Stimulated activated CD8-positive, alpha-beta memory T cell treated with anti-CD3 and anti-CD28 coated beads, Interleukin-4, amount 100 ng/mL, for 1 hour (primary cell): ENCODE data around the gene PCDHGB3.
"Not testable (repeated sequence)": the region's sequence is repeated elsewhere in the genome, so short reads cannot be mapped to it uniquely, and the experiment has no call there.

Experiments
- DNase-seq, 2 donors: peaks; one replicate each; pipeline ENCODE4 v3.0.0-alpha.2; 2020; ENCODE audit warnings: low read depth in 2 of 2, low spot score in 1 of 2

Gene PCDHGB3

DNA sequence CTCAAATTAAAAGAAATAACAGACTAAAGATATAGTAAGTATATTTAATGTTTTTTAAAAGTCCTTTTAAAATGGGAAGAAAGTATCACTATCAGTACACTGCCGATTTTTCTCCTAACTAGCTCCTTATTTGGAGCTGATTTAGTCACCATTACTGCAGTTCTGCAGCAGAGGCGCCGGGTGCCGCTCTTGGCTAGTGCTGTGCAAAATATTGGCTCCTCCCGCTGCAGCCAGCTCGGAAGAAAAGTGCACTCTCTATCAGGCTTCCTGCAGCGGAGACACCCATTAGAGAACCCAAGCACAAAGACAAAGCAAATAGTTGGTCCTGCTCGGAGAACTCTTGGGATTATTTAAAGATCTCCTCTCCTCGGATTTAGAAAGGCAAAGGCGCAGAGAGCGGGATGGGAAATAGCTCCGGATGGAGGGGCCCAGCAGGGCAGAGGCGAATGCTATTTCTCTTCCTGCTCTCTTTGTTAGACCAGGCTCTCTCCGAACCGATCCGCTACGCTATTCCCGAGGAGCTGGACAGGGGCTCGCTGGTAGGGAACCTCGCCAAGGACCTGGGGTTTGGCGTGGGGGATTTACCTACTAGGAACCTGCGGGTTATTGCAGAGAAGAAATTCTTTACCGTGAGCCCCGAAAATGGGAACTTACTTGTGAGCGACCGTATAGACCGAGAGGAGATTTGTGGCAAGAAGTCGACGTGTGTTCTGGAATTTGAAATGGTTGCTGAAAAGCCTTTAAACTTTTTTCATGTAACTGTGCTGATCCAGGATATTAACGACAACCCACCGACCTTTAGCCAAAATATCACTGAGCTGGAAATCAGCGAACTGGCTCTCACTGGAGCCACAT is at the start of gene PCDHGB3:
Gene PCDHGB3 (plus strand): TSS at position 249 of the 855 bp plus-strand sequence. CDS start 153 bp downstream, at position 402.
- DNase-seq, result no peak

DNA sequence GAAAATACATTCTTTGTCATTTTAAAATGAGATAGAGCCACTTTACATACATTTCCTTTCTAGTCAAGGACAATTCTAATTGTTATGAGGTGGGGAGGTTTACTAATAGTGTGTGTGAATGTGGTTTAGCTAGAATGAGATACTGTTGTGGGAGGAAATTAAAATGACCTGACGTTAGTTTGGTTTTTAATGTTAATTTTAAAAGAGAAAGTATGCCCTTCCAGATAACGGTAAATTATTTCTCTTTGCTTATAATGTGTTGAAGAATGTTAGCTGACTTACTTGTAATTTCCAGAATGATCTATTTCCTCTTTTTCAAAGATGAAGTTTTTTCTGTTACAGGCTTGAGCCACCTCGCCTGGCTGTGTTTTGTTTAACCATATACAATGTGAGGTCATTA is 47.8 kb upstream of the PCDHGB3 start:
- DNase-seq, result no peak

DNA sequence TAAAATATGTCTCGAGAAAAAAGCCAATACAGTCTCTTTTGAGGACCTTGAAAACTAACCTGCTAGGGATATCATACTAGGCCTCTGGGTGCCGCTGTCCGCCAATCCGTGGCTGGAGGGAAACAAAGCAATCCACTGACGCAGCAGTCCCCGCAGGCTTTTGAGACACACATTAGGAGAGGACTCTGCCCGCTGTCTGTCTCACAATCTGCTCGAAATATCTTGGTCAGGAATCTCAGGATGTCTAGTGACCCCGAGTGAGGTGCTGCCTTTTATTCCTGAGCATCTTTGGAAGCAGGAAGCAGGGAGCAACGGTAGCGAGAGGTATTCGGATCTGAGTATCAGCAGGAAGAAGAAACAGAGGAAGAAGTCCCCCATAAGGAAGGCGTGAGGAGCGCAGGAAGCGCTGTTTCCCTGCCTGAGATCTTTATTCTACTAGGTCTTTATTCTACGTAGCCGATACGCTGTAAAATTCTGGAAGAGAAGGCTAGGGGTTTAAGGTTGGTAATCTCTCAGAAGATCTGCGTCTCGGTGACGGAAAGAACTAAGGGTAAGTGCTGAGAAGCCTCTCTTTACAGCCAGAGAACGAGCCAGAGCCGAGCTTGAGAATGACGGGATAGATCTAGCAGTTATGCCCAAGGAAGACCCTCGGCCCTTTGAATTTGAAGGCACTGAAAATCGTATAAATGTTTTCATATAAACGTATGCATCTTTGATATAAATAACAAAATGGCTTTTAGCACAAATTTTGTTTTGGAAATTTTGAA is 43.8 kb upstream of the PCDHGB3 start:
- DNase-seq, result peak; percentile 33 to 54

DNA sequence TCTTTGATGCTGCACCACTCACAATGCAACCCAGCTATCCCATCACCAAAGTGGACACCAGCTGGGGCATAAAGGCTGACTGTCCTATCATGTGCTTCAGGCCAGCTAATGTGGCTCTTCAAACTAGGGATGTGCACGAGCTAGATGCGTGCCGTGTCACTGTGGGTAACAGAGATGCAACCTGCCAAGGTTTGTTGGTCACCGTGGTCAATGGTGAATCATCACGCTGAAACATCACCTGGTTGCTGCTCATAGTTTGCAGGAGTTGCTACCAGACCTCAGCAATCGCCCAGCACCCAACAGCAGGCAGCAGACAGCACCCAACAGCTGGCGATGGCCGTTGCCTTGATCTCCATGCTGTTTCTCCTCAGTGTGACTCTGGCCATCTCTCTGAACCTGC is 41.8 kb upstream of the PCDHGB3 start:
- DNase-seq, result no peak

DNA sequence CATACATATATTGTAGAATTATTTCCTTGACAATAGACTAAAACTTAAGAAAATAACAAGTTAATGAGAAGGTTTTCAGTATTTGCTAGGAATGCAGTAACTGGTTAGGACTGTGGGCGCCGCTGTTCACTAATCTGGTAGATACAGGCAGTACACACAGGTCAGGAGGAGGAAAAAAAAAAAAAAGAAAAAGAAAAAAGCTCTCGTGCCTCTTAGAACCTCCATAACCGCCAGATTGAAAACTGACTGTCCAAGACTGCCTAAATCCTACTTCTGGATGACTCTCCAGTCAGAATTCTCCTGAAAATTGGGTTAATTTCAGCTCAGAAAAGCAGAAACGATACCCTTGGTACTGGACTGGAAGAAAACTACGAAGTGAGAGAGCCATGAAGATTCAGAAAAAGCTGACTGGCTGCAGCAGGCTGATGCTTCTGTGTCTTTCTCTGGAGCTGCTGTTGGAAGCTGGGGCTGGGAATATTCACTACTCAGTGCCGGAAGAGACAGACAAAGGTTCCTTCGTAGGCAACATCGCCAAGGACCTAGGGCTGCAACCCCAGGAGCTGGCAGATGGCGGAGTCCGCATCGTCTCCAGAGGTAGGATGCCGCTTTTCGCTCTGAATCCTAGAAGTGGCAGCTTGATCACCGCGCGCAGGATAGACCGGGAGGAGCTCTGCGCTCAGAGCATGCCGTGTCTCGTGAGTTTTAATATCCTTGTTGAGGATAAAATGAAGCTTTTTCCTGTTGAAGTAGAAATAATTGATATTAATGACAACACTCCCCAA is 39.6 kb upstream of the PCDHGB3 start, which contains the start of gene PCDHGA1:
Gene PCDHGA1 (plus strand): TSS at position 216 of the 782 bp plus-strand sequence.
- no peak for DNase-seq

DNA sequence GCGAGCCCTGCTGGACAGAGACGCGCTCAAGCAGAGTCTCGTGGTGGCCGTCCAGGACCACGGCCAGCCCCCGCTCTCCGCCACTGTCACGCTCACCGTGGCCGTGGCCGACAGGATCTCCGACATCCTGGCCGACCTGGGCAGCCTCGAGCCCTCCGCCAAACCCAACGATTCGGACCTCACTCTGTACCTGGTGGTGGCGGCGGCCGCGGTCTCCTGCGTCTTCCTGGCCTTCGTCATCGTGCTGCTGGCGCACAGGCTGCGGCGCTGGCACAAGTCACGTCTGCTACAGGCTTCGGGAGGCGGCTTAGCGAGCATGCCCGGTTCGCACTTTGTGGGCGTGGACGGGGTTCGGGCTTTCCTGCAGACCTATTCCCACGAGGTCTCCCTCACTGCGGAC is 37.5 kb upstream of the PCDHGB3 start:
- not testable (repeated sequence) for DNase-seq

DNA sequence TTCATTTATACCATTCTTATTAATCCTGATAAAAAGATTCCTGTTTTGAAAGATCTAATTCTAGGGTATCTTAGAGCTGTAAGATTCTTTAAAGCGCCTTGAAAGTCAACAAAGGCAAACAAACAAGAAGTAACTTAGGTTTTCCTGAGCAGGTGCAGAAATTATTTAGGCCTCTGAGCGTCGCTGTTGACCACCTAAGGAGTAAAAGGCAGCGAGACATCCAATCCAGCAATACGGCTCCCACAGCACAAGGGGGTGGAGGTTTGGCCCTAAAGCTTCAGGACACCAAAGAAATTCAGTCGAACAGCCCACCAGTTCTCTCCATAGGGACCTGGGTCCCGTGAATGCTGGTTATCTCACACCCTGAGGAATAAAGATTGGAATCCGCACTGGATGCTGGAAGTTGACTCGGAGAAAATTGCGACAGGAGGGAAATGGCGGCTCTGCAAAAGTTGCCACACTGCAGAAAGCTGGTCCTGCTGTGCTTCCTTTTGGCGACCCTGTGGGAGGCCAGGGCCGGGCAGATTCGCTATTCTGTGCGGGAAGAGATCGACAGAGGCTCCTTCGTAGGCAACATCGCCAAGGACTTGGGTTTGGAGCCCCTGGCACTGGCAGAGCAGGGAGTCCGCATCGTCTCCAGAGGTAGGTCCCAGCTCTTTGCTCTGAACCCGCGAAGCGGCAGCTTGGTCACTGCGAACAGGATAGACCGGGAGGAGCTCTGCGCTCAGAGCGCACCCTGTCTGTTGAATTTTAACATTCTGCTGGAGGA is 31.3 kb upstream of the PCDHGB3 start, which contains the start of gene PCDHGA2:
Gene PCDHGA2 (plus strand): TSS at position 223 of the 769 bp plus-strand sequence.
- no peak for DNase-seq

DNA sequence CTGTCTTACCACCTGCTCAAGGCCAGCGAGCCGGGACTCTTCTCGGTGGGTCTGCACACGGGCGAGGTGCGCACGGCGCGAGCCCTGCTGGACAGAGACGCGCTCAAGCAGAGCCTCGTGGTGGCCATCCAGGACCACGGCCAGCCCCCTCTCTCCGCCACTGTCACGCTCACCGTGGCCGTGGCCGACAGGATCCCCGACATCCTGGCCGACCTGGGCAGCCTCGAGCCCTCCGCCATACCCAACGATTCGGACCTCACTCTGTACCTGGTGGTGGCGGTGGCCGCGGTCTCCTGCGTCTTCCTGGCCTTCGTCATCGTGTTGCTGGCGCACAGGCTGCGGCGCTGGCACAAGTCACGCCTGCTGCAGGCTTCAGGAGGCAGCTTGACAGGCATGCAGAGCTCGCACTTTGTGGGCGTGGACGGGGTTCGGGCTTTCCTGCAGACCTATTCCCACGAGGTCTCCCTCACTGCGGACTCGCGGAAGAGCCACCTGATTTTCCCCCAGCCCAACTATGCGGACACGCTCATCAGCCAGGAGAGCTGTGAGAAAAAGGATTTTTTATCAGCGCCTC is 29.2 kb upstream of the PCDHGB3 start:
- not testable (repeated sequence) for DNase-seq

DNA sequence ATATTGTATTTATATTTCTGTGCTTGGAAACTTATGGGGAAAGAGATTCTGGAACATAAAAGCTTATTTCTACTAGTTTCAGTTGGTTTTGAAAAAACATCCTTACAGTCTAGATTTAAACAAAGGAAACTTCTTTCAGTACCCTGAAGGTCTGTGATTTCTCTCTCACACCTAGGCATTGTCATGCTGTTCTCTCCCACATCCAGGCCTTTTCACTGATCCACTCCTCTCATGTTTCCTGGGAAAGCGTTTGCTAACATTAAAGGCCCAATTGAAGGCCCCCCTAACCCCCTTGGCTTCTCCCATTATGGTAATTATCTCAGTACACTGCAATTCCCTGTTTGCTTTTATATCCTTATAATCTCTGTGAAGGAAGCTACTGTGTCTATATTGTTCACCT is 27.3 kb upstream of the PCDHGB3 start:
- no peak for DNase-seq

DNA sequence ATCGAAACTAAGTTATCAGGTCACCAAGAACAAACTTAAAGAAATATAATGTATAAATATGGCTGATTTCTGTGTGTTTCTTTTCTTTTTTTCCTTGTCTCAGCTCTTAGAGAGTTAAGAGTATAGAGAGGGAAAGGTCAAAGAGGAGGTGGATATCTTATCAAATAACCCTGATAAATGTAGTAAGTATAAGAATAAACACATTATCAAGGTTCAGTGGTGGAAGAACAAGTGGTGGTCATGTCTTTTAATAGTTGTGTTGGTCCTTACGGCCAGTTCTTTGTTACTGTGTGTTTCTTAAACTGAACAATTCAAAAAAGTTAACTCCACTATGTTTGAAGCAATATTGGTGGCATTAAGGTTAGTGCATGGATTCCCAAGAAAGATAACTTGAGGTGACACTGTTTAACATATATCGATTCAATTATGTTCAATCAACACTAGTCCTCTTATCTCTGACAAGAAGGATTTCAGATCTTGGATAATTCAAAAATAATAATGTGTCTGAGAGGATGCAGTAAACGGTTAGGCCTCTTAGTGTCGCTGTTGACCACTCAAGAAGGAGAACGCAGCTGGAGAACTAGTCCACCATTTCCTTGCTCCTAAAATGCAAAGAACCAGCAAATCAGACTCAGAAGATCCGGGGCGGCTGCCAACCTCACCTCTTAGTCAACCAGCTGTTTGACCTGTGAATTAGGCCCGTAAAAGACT is 26.6 kb upstream of the PCDHGB3 start, which contains the start of gene PCDHGA3:
Gene PCDHGA3 (plus strand): TSS at position 588 of the 711 bp plus-strand sequence. CDS start 205 bp downstream, outside the sequence.
- no peak for DNase-seq

DNA sequence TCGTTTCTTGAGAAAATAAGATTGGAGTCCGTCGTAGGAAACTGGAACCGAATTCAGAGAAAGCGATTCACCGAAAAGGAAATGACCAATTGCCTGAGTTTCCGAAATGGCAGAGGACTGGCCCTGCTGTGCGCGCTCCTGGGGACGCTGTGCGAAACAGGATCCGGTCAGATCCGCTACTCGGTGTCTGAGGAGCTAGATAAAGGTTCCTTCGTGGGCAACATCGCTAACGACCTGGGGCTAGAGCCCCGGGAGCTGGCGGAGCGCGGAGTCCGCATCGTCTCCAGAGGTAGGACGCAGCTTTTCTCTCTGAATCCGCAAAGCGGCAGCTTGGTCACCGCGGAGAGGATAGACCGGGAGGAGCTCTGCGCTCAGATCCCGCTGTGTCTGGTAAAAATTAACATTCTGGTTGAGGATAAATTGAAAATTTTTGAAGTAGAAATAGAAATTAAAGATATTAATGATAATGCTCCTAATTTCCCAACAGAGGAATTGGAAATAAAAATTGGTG is 26.0 kb upstream of the PCDHGB3 start:
- no peak for DNase-seq

DNA sequence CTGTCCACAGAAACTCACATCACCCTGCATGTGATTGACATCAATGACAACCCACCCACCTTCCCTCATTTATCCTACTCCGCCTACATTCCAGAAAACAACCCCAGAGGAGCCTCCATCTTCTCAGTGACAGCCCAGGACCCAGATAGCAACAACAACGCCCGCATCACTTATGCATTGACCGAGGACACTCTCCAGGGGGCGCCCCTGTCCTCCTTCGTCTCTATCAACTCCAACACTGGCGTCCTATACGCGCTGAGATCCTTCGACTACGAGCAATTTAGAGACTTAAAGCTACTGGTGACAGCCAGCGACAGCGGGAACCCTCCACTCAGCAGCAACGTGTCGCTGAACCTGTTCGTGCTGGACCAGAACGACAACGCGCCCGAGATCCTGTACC is 24.7 kb upstream of the PCDHGB3 start:
- DNase-seq, result no peak

DNA sequence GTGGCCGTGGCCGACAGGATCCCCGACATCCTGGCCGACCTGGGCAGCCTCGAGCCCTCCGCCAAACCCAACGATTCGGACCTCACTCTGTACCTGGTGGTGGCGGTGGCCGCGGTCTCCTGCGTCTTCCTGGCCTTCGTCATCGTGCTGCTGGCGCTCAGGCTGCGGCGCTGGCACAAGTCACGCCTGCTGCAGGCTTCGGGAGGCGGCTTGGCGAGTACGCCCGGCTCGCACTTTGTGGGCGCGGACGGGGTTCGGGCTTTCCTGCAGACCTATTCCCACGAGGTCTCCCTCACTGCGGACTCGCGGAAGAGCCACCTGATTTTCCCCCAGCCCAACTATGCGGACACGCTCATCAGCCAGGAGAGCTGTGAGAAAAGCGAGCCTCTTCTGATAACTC is 24.0 kb upstream of the PCDHGB3 start:
- DNase-seq, result not testable (repeated sequence)

DNA sequence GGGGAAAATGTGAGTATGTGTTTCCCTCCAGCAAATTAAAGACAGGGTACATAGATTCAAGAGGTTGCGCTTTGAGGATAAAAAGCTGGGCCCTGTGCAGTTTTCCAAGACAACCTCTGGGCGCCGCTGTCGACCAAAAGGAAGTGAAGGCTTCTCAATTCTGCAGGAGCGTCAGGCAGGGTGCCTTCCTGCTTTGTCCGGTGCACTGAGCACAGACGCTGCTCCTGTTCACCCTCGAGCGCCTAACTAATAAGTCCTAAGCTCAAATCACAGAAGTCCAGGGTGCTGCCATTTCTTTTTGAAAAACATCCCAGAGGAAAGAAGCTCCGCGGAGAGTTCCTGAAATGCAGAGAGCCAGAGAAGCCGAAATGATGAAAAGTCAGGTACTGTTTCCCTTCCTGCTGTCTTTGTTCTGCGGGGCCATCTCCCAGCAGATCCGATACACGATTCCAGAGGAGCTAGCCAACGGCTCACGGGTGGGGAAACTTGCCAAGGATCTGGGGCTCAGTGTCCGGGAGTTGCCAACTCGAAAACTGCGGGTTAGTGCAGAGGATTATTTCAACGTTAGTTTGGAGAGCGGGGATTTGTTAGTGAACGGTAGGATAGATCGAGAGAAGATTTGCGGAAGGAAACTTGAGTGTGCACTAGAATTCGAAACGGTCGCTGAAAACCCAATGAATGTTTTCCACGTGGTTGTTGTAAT is 20.0 kb upstream of the PCDHGB3 start, which contains the start of gene PCDHGB1:
Gene PCDHGB1 (plus strand): TSS at position 183 of the 703 bp plus-strand sequence. CDS start 162 bp downstream, at position 345.
- no peak for DNase-seq

DNA sequence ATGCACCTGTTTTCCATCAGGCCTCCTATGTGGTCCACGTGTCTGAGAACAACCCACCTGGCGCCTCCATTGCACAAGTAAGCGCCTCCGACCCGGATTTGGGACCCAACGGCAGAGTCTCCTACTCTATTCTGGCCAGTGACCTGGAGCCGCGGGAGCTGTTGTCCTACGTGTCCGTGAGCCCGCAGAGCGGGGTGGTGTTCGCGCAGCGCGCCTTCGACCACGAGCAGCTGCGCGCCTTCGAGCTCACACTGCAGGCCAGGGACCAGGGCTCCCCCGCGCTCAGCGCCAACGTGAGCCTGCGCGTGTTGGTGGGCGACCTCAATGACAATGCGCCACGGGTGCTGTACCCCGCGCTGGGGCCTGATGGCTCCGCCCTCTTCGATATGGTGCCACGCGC is 18.5 kb upstream of the PCDHGB3 start:
- no peak for DNase-seq

DNA sequence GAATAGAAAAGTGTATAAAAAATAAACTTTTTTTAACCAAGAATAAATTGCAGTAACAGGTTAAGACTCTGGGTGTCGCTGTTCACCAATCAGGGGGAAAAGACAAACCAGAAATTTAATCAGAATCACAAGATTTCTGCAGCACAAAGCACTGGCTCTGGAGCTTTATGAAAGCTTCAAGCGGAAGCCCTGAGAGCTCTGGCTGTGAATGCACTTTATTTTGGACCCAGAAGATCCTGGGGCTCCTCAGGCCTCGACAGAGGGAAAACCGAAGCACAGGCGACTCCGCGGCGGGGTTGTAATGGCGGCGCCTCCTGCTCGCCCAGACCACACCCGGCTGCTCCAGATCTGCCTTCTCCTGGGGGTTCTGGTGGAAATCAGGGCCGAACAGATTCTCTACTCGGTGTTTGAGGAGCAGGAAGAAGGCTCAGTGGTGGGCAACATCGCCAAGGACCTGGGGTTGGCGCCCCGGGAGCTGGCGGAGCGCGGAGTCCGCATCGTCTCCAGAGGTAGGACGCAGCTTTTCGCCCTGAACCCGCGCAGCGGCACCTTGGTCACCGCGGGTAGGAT is 15.1 kb upstream of the PCDHGB3 start, which contains the start of gene PCDHGA4:
Gene PCDHGA4 (plus strand): TSS at position 122 of the 570 bp plus-strand sequence. CDS start 87 bp downstream, at position 209.
- no peak for DNase-seq

DNA sequence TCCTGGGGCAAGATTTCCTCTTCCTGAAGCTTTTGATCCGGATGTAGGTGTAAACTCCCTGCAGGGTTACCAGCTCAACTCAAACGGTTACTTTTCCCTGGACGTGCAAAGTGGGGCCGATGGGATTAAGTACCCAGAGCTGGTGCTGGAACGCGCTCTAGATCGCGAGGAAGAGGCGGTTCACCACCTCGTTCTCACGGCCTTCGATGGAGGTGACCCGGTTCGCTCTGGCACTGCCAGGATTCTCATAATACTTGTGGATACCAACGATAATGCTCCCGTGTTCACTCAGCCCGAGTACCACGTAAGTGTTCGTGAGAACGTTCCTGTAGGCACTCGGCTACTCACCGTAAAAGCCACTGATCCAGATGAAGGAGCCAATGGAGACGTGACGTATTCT is 14.4 kb upstream of the PCDHGB3 start:
- no peak for DNase-seq

DNA sequence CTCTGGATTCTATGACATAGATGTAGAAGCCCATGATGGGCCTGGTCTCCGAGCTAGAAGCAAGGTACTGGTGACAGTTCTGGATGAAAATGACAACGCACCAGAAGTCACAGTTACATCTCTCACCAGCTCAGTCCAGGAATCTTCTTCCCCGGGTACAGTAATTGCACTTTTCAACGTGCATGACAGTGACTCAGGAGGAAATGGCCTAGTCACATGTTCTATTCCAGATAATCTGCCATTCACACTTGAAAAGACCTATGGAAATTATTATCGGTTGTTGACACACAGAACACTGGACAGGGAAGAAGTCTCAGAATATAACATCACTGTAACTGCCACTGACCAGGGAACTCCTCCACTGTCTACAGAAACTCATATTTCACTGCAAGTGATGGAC is 13.9 kb upstream of the PCDHGB3 start:
- DNase-seq, result no peak
